ENCODE results near the gene SLC5A11.

Gene SLC5A11

GRCh38 chr16:24921229-24921628, 75.5 kb downstream of the SLC5A11 start:
- DNase-seq = no peak

- DNase-seq = no peak
Measured at GRCh38 chr16:24925163-24925562, 79.4 kb downstream of the SLC5A11 start.

GRCh38 chr16:24929409-24929808, 83.6 kb downstream of the SLC5A11 start:
- no peak for DNase-seq

- DNase-seq = no peak
Measured at GRCh38 chr16:24930440-24930839, 84.7 kb downstream of the SLC5A11 start.

GRCh38 chr16:24931091-24931490, 85.3 kb downstream of the SLC5A11 start:
- DNase-seq = no peak

GRCh38 chr16:24935336-24935735, 89.6 kb downstream of the SLC5A11 start:
- no peak for DNase-seq

GRCh38 chr16:24936151-24936550, 90.4 kb downstream of the SLC5A11 start:
- no peak for DNase-seq

GRCh38 chr16:24939224-24939623, 93.5 kb downstream of the SLC5A11 start:
- no peak for DNase-seq

- DNase-seq = no peak
Measured at GRCh38 chr16:24939738-24940137, 94.0 kb downstream of the SLC5A11 start.

GRCh38 chr16:24943471-24943870, 97.7 kb downstream of the SLC5A11 start:
- no peak for DNase-seq

GRCh38 chr16:24944206-24944605, 98.4 kb downstream of the SLC5A11 start:
- no peak for DNase-seq

GRCh38 chr16:24946155-24946554, 100.4 kb downstream of the SLC5A11 start:
- DNase-seq = no peak

- no peak for DNase-seq
Measured at GRCh38 chr16:24950275-24950674, 104.5 kb downstream of the SLC5A11 start.

- no peak for DNase-seq
Measured at GRCh38 chr16:24953306-24953705, 107.5 kb downstream of the SLC5A11 start.

- no peak for DNase-seq
Measured at GRCh38 chr16:24953721-24954120, 108.0 kb downstream of the SLC5A11 start.

GRCh38 chr16:24954137-24954536, 108.4 kb downstream of the SLC5A11 start:
- DNase-seq = no peak

GRCh38 chr16:24955975-24956731, 110.4 kb downstream of the SLC5A11 start:
- DNase-seq = no peak

- DNase-seq = no peak
Measured at GRCh38 chr16:24957887-24958286, 112.1 kb downstream of the SLC5A11 start.

Measured in DMS153 (cell line).